T-helper 22 cell (primary cell): ENCODE data around the gene GHRH.

ENCODE experiments used
- DNase-seq: peaks from one replicate; pipeline ENCODE4 v3.0.0-alpha.2; 2020; ENCODE audit warnings: low read depth

Gene GHRH

GRCh38 chr20:37290158-37290810, 28.7 kb upstream of the GHRH start:
- DNase-seq: no peak

GRCh38 chr20:37288091-37288490, 26.5 kb upstream of the GHRH start:
- DNase-seq: no peak

- DNase-seq: no peak
Observed at GRCh38 chr20:37285664-37286374, 24.2 kb upstream of the GHRH start.

- no peak for DNase-seq
Observed at GRCh38 chr20:37284691-37285161, 23.1 kb upstream of the GHRH start.

- no peak for DNase-seq
Observed at GRCh38 chr20:37283530-37284195, 22.0 kb upstream of the GHRH start.

GRCh38 chr20:37282556-37282955, 20.9 kb upstream of the GHRH start:
- DNase-seq: no peak

- no peak for DNase-seq
Observed at GRCh38 chr20:37280403-37280802, 18.8 kb upstream of the GHRH start.

- no peak for DNase-seq
Observed at GRCh38 chr20:37279820-37280219, 18.2 kb upstream of the GHRH start.

- DNase-seq: no peak
Observed at GRCh38 chr20:37278966-37279590, 17.5 kb upstream of the GHRH start.

GRCh38 chr20:37277253-37277593, 15.6 kb upstream of the GHRH start:
- no peak for DNase-seq

GRCh38 chr20:37276494-37277252, 15.1 kb upstream of the GHRH start:
- no peak for DNase-seq

GRCh38 chr20:37274851-37275524, 13.4 kb upstream of the GHRH start:
- no peak for DNase-seq

GRCh38 chr20:37273988-37274387, 12.4 kb upstream of the GHRH start:
- no peak for DNase-seq

GRCh38 chr20:37271421-37271768, 9.8 kb upstream of the GHRH start:
- no peak for DNase-seq

- no peak for DNase-seq
Observed at GRCh38 chr20:37270576-37271420, 9.2 kb upstream of the GHRH start.

GRCh38 chr20:37267667-37268313, 6.2 kb upstream of the GHRH start:
- no peak for DNase-seq

GRCh38 chr20:37266940-37267666, 5.5 kb upstream of the GHRH start:
- DNase-seq: no peak

- DNase-seq: no peak
Observed at GRCh38 chr20:37265152-37265551, 3.5 kb upstream of the GHRH start.

GRCh38 chr20:37263686-37264085, 2.1 kb upstream of the GHRH start:
- DNase-seq: no peak
